VCaP (cell line): ENCODE data around the gene MANBA.

Source experiments
- H3K27ac ChIP-seq: fragments of 450-650 bp; 2 replicates; pipeline ENCODE4 v1.5.1; 2017
- TF ChIP-seq, protein P1 (sequence below): fragments of 450-650 bp; conservative IDR thresholded peaks from 2 replicates; pipeline ENCODE4 v1.5.1; 2017; ENCODE audit warnings: mild to moderate bottlenecking, moderate library complexity

Gene MANBA

DNA sequence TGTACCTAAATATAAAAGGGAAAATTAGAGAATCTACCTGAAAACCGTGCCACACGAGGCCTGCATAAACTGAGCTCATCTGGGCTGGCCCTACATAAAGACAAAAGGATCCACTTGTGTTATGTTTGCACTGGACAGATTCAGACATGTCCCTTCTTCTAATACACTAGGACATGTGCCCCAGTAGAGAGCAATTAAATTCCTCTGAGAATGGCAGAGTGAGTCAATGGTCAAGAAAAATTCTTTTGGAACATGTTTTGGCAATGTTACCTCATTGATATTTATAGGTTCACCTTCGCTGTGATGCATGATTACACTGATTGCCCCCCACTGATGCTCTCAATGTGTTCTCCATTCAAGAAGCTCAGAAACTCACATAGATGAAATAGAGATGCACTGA lies 95.2 kb downstream of the MANBA start:
- no peak overlapping the region for H3K27ac ChIP-seq
- TF ChIP-seq, protein P1, sequence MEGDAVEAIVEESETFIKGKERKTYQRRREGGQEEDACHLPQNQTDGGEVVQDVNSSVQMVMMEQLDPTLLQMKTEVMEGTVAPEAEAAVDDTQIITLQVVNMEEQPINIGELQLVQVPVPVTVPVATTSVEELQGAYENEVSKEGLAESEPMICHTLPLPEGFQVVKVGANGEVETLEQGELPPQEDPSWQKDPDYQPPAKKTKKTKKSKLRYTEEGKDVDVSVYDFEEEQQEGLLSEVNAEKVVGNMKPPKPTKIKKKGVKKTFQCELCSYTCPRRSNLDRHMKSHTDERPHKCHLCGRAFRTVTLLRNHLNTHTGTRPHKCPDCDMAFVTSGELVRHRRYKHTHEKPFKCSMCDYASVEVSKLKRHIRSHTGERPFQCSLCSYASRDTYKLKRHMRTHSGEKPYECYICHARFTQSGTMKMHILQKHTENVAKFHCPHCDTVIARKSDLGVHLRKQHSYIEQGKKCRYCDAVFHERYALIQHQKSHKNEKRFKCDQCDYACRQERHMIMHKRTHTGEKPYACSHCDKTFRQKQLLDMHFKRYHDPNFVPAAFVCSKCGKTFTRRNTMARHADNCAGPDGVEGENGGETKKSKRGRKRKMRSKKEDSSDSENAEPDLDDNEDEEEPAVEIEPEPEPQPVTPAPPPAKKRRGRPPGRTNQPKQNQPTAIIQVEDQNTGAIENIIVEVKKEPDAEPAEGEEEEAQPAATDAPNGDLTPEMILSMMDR = no peak

- H3K27ac ChIP-seq = no peak overlapping the region
- TF ChIP-seq, protein P1 = no peak
Measured at GRCh38 chr4:102663073-102663472, 97.7 kb downstream of the MANBA start.

- TF ChIP-seq, protein P1 = no peak
- H3K27ac ChIP-seq = no peak overlapping the region
Measured at GRCh38 chr4:102657206-102657605, 103.6 kb downstream of the MANBA start.

- H3K27ac ChIP-seq = no peak overlapping the region
- TF ChIP-seq, protein P1 = no peak
Measured at GRCh38 chr4:102647117-102647516, 113.7 kb downstream of the MANBA start.

- no peak overlapping the region for H3K27ac ChIP-seq
- TF ChIP-seq, protein P1 = no peak
Measured at GRCh38 chr4:102642631-102643298, 118.0 kb downstream of the MANBA start.

- no peak overlapping the region for H3K27ac ChIP-seq
- TF ChIP-seq, protein P1 = no peak
Measured at GRCh38 chr4:102641793-102642192, 119.0 kb downstream of the MANBA start.

DNA sequence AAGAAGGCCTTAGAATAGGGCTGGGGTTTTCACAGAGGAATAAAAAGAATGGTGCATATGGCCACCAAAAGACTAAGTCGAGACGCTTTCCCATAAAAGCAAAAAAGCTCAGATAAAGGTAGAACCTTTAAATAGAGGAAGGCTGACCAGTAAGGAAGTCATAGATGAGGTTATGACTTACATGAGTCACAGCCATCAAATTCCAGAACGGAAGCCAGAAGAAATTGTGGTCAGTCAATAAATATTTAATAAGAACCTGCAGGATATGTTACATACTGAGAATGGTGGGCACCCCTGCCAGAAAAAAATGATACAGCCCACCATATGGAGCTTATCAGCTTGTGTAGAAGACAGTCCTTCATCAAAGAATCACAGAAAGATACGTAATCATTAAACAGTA lies 120.1 kb downstream of the MANBA start:
- TF ChIP-seq, protein P1 = no peak
- no peak overlapping the region for H3K27ac ChIP-seq
